ENCODE measurements around the gene ATP10B. TPM values are rescaled to one million over a fixed set of nuclear protein-coding genes. Genes with fewer than 3 reads are reported as not detected.

Gene ATP10B
- total and polyA plus RNA-seq, 2 of the 8 experiments (the other 6 are each of a cell fraction or from before 2014, with no cell fraction given), result 0.06 to 0.11 TPM

- no peaks in the 10 kb centered on the region for H3K27me3 ChIP-seq (replicated peaks in 1 of 4; ENCODE audit: control insufficient read depth in 3 of 4, extremely low read depth in 1 of 4, insufficient read depth in 3 of 4, low read length in 3 of 4)
- H3K27ac ChIP-seq (ENCODE audit: low read depth, low read length), result no peak overlapping the region
- H3K4me1 ChIP-seq (replicated peaks in 1 of 4; ENCODE audit: control insufficient read depth in 3 of 4, insufficient read depth in 4 of 4, low read length in 3 of 4), result no peaks in the 10 kb centered on the region
- no peak overlapping the region for H2BK20ac ChIP-seq (ENCODE audit: low read length)
- H2BK12ac ChIP-seq (ENCODE audit: low read depth, low read length), result no peak overlapping the region
- no peaks in the 10 kb centered on the region for H3K79me2 ChIP-seq (ENCODE audit: control insufficient read depth in 1 of 2, insufficient read depth in 2 of 2, low read length in 2 of 2)
- H3K14ac ChIP-seq (ENCODE audit: insufficient read length), result no peak overlapping the region
- TF ChIP-seq FOSL1 (IDR thresholded peaks at IDR 0.05; ENCODE audit: insufficient read depth, low read depth, low read length) (no peak), KDM1A (IDR thresholded peaks at IDR 0.05; ENCODE audit: borderline replicate concordance, low read length) (no peak), SP1 (IDR thresholded peaks at IDR 0.05; ENCODE audit: low read depth, low read length) (no peak), EGR1 (IDR thresholded peaks at IDR 0.05; ENCODE audit: borderline replicate concordance, low read depth, low read length) (no peak), GTF2F1 (IDR thresholded peaks at IDR 0.05; ENCODE audit: borderline replicate concordance, low read depth, low read length) (no peak), ASH2L (IDR thresholded peaks at IDR 0.05; ENCODE audit: low read length) (no peak), NRF1 (IDR thresholded peaks at IDR 0.05; ENCODE audit: low read depth, low read length) (no peak), CHD2 (IDR thresholded peaks at IDR 0.05; ENCODE audit: low read length) (no peak), MAFK (IDR thresholded peaks at IDR 0.05; ENCODE audit: low read depth, low read length) (no peak), TAF7 (optimal IDR thresholded peaks at IDR 0.05; ENCODE audit: borderline replicate concordance, low read depth, low read length) (no peak), KDM5A (IDR thresholded peaks at IDR 0.05; ENCODE audit: low read length) (no peak), POLR2AphosphoS5 (IDR thresholded peaks at IDR 0.05; ENCODE audit: low read depth, low read length) (no peak), ATF2 (IDR thresholded peaks at IDR 0.05; ENCODE audit: low read length) (no peak)
- no peaks in the 10 kb centered on the region for H4K20me1 ChIP-seq (replicated peaks in 1 of 2; ENCODE audit: control insufficient read depth in 1 of 2, insufficient read depth in 2 of 2, low read length in 2 of 2)
- DNase-seq (ENCODE audit: low read depth in 1 of 2, low spot score in 2 of 2), result no peak
- ChIA-PET CTCF (ENCODE audit: partially characterized antibody) (interaction anchor here (0.7 to 1.1 kb wide), 2 partner anchors 8 to 27 kb away, joined by 3 read pairs; no protein-coding TSS in a partner anchor), POLR2A (ENCODE audit: partially characterized antibody) (no interaction called here)
- no peak overlapping the region for H4K91ac ChIP-seq (replicated peaks; ENCODE audit: insufficient read length, low read length)
- no peak overlapping the region for H2BK5ac ChIP-seq (ENCODE audit: low read depth, low read length)
- no peak overlapping the region for H4K5ac ChIP-seq (ENCODE audit: insufficient read length, low read depth, low read length)
- no peak overlapping the region for H3K9ac ChIP-seq (replicated peaks in 1 of 4; ENCODE audit: extremely low read depth in 1 of 4, low read depth in 3 of 4, low read length in 3 of 4)
- H3K79me1 ChIP-seq (ENCODE audit: low read depth, low read length), result no peaks in the 10 kb centered on the region
- H4K8ac ChIP-seq (ENCODE audit: extremely low read depth, insufficient read depth, low read length), result no peak overlapping the region
- WGBS, 2 experiments (ENCODE audit: extremely low coverage in 1 of 2, insufficient coverage in 1 of 2, insufficient read length in 1 of 2, insufficient replicate concordance in 2 of 2, low coverage in 1 of 2, low lambda C conversion rate in 2 of 2, missing lambda C conversion rate in 1 of 2), result 87% methylated on average over 6 of the region's 6 CpGs; no CpG with 5 or more reads in 1 of the 2 experiments
- no peak overlapping the region for H3K4me3 ChIP-seq (ENCODE audit: extremely low read depth in 1 of 4, insufficient read depth in 2 of 4, low read depth in 3 of 4, low read length in 4 of 4)
- H2BK120ac ChIP-seq (replicated peaks; ENCODE audit: low read depth, low read length), result no peak overlapping the region
- H3K9me3 ChIP-seq (ENCODE audit: insufficient read depth in 2 of 2, low read depth in 1 of 2, low read length in 1 of 2), result no peaks in the 10 kb centered on the region
- H3K56ac ChIP-seq (replicated peaks; ENCODE audit: insufficient read length, low read depth, low read length), result no peak overlapping the region
- no peak overlapping the region for H3K18ac ChIP-seq (ENCODE audit: extremely low read depth, low read length)
- no peak overlapping the region for H2AFZ ChIP-seq (ENCODE audit: low read length)
- FAIRE-seq, result no peak
- no peak overlapping the region for H2BK15ac ChIP-seq (ENCODE audit: low read length)
- no peaks in the 10 kb centered on the region for H3K23me2 ChIP-seq (ENCODE audit: low read depth, low read length)
- H3K23ac ChIP-seq (ENCODE audit: insufficient read length), result no peak overlapping the region
- H3K4ac ChIP-seq (replicated peaks; ENCODE audit: insufficient read length, low read depth, low read length), result no peak overlapping the region
- no peak overlapping the region for H3K4me2 ChIP-seq (ENCODE audit: insufficient read depth in 1 of 2, low read depth in 2 of 2, low read length in 2 of 2)
- H3K36me3 ChIP-seq (ENCODE audit: control insufficient read depth in 2 of 4, insufficient read depth in 4 of 4, low read length in 3 of 4), result no peaks in the 10 kb centered on the region
- no peak overlapping the region for H2AK5ac ChIP-seq (ENCODE audit: low read depth, low read length)
These were observed 295.9 kb downstream of the ATP10B start for GRCh38 chr5:160555971-160556631.

Measured in H1 (cell line).